Ishikawa (cell line): ENCODE data around the gene OR4M2.
"Not testable (repeated sequence)": the region's sequence is repeated elsewhere in the genome, so short reads cannot be mapped to it uniquely, and the experiment has no call there.

Experiments used
- EGR1 ChIP-seq: IDR thresholded peaks from 2 replicates; pipeline ENCODE4 v1.6.1; 2012
- EP300 ChIP-seq: IDR thresholded peaks from 2 replicates; pipeline ENCODE4 v1.6.1; 2012; ENCODE audit warnings: borderline replicate concordance
- TF ChIP-seq, protein P1 (sequence below): IDR thresholded peaks from 2 replicates; pipeline ENCODE4 v1.6.1; 2012; ENCODE audit warnings: low read depth, mild to moderate bottlenecking

OR4M2 gene, protein sequence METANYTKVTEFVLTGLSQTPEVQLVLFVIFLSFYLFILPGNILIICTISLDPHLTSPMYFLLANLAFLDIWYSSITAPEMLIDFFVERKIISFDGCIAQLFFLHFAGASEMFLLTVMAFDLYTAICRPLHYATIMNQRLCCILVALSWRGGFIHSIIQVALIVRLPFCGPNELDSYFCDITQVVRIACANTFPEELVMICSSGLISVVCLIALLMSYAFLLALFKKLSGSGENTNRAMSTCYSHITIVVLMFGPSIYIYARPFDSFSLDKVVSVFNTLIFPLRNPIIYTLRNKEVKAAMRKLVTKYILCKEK

DNA sequence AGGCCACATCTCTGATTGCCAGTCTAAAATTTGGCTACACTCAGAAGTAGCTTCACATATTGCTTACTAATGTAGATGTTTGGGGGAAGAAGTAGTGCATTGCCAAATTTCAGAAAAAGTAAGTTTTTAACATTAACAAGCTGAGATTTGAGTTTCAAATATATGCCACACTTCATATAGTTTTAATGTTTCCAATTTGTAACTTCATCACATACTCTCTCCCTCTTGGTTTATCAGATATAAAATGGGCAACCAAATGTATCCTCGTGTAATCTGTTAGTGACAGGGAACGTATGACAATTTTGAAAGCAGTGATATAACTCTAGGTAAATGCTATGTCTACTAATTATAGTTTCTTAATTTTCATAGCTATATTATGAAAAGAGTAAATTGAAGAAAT is at the start of gene OR4M2:
TSS of gene OR4M2 (plus strand) at position 301 of the 400 bp plus-strand sequence. CDS start at position 399, 98 bp downstream.
- not testable (repeated sequence) for TF ChIP-seq EGR1, EP300
- TF ChIP-seq, protein P1, sequence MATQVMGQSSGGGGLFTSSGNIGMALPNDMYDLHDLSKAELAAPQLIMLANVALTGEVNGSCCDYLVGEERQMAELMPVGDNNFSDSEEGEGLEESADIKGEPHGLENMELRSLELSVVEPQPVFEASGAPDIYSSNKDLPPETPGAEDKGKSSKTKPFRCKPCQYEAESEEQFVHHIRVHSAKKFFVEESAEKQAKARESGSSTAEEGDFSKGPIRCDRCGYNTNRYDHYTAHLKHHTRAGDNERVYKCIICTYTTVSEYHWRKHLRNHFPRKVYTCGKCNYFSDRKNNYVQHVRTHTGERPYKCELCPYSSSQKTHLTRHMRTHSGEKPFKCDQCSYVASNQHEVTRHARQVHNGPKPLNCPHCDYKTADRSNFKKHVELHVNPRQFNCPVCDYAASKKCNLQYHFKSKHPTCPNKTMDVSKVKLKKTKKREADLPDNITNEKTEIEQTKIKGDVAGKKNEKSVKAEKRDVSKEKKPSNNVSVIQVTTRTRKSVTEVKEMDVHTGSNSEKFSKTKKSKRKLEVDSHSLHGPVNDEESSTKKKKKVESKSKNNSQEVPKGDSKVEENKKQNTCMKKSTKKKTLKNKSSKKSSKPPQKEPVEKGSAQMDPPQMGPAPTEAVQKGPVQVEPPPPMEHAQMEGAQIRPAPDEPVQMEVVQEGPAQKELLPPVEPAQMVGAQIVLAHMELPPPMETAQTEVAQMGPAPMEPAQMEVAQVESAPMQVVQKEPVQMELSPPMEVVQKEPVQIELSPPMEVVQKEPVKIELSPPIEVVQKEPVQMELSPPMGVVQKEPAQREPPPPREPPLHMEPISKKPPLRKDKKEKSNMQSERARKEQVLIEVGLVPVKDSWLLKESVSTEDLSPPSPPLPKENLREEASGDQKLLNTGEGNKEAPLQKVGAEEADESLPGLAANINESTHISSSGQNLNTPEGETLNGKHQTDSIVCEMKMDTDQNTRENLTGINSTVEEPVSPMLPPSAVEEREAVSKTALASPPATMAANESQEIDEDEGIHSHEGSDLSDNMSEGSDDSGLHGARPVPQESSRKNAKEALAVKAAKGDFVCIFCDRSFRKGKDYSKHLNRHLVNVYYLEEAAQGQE, result not testable (repeated sequence)
